GM18951 (cell line): Measurements from ENCODE around the gene GLDN.
"Not testable (repeated sequence)": the region's sequence is repeated elsewhere in the genome, so short reads cannot be mapped to it uniquely, and the experiment has no call there.

ENCODE experiments used
- POLR2A ChIP-seq: IDR thresholded peaks from 4 replicates; pipeline ENCODE4 v1.6.1; 2011; ENCODE audit warnings: mild to moderate bottlenecking; ENCODE audit not compliant: insufficient read length, insufficient read depth; ENCODE audit errors: extremely low read depth
- in situ Hi-C: fragments of 300-500 bp; cut with MboI; formaldehyde crosslinking; loops from one replicate; pipeline ENCODE4 v1.12.0; 2022; ENCODE audit warnings: low sequenced_read_pairs, mixed read lengths, inconsistent platforms; ENCODE audit not compliant: unreplicated experiment

GLDN gene

DNA sequence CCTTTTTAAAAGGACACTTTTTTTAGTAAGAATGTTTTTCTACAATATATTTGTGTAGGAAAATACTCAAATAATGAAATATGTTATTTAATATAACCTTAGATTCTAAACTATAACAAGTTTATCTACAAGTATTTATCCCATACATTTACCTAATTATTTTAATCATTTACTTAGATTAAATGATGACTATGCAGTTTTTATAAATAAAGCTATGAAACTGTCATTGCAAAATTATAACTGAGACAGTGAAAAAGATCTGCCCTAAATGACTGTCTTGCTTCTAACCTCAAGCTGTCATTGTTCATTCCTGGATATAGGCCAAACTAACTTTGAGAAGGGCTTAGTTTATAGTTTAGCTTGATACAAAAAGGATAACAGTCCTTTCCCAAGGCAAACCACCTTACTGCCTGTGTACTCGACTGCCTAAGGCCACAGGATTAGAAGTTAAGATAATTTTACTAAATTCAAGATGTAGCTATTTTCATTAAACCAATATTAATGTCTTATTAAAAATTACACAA lies 84.1 kb downstream of the GLDN start:
- TF ChIP-seq POLR2A: no peak
- in situ Hi-C loops: no loop called here

DNA sequence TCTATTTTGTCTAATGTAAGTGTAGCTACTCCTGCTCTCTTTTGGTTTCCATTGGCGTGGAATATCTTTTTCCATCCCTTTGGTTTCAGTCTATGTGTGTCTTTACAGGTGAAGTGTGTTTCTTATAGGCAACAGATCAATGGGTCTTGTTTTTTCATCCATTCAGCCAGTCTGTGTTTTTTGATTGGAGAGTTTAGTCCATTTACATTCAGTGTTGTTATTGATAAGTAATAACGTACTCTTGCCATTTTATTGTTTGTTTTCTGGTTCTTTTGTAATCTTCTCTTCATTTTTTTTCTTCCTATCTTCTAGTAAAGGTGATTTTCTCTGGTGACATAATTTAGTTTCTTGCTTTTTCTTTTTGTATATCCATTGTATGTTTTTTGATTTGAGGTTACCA lies 97.1 kb downstream of the GLDN start:
- TF ChIP-seq POLR2A: no peak

DNA sequence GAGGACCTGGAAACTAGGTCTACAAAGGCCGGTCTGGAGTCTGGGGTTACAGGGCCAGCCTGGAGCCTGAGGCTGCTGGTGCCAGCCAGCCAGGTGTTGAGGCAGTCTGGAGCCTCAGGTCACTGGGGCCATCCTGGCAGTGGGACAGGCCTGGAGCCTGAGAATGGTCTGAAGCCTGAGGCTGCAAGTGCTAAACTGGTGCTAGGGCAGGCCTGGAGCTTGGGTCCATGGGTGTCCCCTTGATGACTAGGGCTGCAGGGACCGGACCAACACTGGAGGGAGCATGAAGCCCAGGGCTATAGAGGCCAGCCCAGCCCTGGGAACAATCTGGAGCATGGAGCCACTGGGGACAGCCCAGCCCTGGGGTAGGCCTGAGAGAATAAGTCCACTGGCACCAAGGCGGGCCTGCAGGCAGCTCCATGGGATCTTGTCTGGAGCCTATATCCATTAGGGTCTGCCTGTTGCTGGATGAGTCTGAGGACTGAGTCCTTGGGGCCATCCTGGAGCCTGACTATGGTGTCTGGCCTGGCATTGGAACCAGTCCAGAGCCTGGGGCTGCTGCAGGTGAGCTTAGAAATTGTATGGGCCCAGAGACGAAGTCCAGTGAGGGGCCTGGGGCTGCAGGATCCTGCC lies 101.9 kb downstream of the GLDN start:
- in situ Hi-C loops: no loop called here
- no peak for TF ChIP-seq POLR2A

More for the DNA sequence above, 97.1 kb downstream of the GLDN start:
- in situ Hi-C loops: no loop called here

DNA sequence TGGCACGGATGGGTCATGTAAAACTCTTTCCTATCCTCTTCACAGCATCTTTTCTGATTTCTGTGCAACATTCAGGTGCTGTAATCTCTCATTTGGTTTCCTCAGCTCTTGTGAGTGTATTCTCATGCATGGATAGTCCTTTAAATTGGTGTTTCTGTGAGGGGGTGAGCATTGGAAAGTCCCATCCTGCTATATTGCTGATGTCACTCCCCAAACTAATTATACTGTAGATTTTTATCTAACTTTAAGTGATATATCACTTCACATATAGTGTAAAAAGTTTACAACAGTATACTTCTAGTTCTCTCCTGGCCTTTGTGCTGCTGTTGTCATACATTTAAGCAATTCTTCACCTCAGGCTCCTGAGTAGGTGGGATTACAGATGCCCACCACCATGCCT lies 102.7 kb downstream of the GLDN start:
- in situ Hi-C loops: no loop called here

DNA sequence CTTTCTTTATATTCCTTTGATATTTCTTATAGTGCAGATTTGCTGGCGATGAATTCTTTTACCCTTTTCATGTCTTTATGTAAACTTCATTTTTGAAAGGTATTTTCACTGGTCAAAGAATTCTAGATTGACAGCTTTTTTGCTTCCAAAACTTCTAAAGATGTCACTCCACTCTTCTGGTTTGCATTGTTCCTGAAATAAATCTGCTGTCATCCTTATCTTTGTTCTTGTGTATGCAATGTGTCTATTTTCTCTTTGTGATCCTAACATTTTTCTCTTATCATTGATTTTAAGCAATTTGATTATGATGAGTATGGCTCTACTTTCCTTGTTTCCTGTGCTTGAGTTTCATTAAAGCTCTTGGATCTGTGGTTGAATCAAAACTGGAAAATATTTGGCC lies 103.4 kb downstream of the GLDN start:
- no peak for TF ChIP-seq POLR2A
- in situ Hi-C loops: no loop called here

More for the DNA sequence above, 102.7 kb downstream of the GLDN start:
- no peak for TF ChIP-seq POLR2A

DNA sequence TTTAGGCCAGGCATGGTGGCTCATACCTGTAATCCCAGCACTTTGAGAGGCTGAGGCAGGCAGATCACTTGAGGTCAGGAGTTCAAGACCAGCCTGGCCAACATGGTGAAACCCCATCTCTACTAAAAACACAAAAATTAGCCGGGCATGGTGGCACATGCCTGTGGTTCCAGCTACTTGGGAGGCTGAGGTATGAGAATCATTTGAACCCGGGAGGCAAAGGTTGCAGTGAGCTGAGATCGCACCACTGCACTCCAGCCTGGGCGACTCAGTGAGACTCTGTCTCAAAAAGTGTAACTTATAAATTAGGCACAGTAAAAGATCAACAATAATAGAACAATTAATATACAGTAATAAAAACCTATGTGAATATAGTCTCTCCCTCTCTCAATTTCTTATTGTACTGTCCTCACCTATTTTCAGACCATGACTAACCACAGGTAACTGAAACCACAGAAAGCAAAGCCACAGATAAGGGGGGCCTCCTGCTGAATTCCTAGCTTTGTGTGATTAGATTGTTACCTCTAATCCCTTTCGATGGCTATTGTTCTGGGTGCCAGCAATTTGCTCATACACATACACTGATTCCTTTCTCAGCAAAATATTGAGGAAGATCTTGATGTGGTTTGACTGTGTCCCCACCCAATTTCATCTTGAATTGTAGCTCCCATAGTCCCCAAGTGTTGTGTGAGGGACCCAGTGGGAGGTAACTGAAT lies 104.7 kb downstream of the GLDN start:
- in situ Hi-C loops: not testable (repeated sequence)

DNA sequence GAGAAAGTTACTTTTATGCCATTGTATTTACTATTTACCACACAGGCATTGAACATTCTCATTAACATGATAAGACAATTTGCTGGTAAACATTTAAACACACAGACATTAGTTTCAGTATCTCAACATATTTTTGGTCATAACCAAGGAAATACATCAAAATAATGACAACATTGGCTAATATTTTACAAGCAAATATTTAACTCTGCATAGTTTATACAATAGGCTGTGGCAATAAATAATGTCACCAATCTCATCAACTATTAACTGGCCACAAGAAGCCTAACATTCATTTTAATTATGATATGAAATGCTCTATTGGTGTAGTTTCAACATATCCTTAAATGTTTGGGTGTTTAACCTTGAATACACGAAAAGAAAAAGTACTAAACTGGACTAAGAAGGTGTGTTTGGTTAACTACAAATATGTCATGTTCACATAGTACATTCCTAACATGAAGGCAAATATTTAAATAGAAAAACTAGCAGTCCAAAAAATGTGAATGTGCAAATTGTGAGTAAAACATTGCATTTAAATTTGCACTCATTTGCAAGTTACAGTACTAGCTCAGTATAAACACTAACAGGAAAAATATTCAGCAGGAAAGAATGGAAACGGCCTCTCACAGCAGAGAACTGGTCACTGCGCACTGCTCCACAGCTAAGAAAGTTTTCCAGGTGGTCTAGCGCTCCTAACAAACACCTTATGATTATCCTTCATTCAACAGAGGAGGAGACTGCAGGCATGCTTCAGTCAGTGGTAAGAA lies 106.6 kb downstream of the GLDN start:
- no peak for TF ChIP-seq POLR2A
- in situ Hi-C loops: no loop called here

DNA sequence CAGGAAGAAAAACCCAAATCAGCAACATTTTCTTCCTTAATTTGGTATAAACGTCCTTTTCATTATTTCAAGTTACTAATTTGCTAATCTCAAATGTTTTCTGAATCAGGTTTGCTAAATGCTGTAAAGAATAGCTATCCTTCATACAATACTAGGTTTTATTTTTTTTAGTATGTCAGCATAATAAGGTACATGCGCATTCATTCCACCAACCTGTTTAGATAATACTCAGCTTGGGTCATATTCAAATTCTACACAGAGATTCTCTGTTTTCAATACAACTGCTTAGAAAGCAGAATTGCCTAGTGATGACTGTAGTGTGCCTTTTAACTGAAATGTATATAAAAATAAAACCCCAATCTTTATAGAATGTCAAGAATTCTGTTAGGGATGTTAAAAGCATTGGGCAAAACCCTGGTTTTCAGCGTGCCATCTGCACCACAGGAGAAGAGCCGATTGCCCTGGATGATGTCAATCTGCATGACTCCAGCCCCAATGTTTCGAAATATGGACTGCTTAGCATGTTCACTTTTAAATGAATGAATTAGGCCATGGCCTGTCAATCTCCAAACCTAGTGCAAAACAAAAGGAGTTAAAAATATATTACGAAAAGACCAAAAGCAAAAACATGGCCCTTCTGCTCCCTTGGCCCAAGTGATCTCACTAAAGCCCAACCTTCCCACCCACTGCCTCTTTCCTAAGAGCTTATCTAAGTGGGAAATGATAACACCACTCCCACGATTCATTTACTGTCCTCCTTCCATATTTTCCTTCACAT lies 107.4 kb downstream of the GLDN start:
- TF ChIP-seq POLR2A: no peak
- in situ Hi-C loops: no loop called here

DNA sequence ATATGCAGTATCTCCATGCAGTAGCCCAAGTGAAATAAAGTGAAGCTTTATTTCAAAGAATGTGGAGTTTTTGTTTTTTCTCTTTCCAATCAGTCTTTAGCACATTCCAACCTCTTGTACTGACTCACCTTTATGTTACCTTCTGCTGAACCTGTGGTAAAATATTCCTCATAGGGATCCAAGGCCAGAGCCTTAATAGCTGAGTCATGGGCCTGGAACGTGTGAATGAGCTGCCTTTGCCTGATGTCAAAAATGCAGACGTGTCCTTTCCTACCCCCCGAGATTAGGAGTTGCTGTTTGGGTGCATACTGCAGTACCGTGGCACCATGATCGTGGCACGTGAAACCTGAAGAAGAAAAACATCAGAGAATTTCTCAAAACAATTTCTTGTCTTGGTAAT lies 108.5 kb downstream of the GLDN start:
- in situ Hi-C loops: no loop called here
- TF ChIP-seq POLR2A: no peak
